C4-2B (cell line): ENCODE data around the gene FLNC.

Experiments used
- ZFX ChIP-seq: fragments of 450-650 bp; IDR thresholded peaks from 2 replicates; pipeline ENCODE4 v1.6.1; 2017
- TF ChIP-seq, protein P1 (sequence below): fragments of 450-650 bp; conservative IDR thresholded peaks from 2 replicates; pipeline ENCODE4 v1.5.1; 2017; ENCODE audit warnings: mild to moderate bottlenecking

DNA sequence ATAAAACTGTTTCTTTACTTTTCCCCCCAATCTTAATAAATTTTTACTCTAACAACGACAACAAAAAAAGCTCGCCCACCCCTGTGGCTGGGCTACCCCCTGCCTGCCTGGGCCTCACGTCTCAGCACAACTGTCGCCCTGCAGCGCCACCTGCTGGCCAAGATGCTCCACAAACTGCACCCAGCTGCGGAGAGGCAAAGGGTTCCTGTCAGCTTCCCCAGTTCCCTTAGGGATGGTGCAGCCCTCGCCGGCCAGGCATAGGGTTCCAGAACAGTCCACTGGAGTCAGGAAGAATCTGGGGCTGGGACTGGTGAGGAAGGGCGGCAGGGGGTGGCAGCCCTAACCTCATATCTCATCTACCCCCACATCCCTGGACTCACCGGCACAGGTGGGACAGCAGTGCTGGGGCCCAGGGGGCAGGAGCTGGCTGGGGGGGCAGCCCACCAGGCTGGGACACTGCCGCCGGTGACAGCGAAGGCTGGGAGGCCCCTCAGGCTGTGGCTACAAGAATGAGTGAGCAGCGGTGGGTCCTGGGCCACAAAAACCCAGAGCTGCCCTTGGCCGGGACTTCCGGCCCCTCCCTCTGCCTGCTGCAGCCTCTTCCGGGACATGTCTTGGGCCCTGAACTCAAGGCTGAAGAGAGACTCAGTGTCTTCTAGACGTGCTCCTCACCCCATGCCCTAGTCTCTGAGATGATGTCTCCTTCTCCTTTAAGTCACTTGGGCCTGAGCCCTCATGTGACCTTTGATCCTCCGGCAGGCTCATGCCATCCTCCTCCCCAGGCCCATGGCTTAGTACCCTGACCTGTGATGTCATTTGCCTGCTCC, 53.6 kb downstream of the FLNC start:
- TF ChIP-seq, protein P1, sequence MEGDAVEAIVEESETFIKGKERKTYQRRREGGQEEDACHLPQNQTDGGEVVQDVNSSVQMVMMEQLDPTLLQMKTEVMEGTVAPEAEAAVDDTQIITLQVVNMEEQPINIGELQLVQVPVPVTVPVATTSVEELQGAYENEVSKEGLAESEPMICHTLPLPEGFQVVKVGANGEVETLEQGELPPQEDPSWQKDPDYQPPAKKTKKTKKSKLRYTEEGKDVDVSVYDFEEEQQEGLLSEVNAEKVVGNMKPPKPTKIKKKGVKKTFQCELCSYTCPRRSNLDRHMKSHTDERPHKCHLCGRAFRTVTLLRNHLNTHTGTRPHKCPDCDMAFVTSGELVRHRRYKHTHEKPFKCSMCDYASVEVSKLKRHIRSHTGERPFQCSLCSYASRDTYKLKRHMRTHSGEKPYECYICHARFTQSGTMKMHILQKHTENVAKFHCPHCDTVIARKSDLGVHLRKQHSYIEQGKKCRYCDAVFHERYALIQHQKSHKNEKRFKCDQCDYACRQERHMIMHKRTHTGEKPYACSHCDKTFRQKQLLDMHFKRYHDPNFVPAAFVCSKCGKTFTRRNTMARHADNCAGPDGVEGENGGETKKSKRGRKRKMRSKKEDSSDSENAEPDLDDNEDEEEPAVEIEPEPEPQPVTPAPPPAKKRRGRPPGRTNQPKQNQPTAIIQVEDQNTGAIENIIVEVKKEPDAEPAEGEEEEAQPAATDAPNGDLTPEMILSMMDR: peak; percentile 99
- TF ChIP-seq ZFX: no peak
